NCI-H2107 (cell line): Measurements from ENCODE around the gene CALR.
"Not testable (repeated sequence)": the region's sequence is repeated elsewhere in the genome, so short reads cannot be mapped to it uniquely, and the experiment has no call there.

Source experiments
- DNase-seq: peaks from one replicate; lab custom pipeline; 2025; lab: John Stamatoyannopoulos, UW

CALR gene

DNA sequence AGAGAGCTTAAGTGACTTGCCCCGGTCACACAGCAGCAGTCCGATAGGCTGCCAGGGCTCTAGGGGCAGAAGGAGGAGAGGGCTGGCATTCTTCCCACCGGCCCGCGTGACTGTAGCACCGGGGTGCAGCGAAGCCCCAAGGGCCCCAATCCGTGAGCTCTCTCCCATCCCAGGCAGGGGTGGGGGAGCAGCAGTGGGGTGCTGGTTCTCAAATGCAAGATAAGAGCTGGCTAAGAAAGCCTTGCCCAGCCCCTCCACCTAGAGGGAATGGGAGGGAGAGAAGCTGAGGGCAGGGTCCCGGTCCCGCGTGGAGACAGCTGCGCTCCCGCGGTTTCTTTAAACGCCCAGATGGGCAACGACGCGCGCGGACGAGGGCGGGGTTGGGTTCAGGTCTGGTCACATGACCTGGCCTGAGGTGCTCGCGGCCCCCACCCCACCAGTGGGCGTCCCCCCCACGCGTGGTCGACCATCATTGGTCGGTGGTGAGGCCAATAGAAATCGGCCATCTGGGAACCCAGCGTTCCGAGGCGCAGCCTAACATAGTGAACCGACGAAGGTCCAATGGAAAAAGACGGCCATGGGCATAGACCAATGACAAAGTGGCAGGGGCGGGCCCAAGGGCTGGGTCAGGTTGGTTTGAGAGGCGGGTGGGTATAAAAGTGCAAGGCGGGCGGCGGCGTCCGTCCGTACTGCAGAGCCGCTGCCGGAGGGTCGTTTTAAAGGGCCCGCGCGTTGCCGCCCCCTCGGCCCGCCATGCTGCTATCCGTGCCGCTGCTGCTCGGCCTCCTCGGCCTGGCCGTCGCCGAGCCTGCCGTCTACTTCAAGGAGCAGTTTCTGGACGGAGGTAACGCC, at the start of gene CALR:
CALR (plus strand) TSS at position 683 of the 852 bp plus-strand sequence; CDS start at position 754, 71 bp downstream.
- peak; percentile 98 for DNase-seq

DNA sequence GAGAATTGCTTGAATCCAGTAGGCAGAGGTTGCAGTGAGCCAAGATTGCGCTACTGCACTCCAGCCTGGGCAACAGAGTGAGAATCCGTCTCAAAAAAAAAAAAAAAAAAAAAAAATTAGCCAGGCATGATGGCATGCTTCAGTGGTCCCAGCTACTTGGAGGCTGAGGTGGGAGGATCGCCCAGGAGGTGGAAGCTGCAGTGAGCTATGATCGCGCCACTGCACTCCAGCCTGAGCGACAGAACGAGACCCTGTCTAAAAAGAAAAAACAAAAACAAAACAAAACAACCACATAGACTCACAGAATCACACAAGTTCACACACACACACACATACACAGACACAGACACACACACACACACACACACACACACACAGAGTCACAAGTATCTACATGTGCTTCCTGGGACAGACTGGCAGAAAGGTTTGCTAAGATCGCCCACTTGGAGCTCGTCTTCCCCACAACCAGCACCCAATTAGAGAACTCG, 48.1 kb upstream of the CALR start:
- not testable (repeated sequence) for DNase-seq

DNA sequence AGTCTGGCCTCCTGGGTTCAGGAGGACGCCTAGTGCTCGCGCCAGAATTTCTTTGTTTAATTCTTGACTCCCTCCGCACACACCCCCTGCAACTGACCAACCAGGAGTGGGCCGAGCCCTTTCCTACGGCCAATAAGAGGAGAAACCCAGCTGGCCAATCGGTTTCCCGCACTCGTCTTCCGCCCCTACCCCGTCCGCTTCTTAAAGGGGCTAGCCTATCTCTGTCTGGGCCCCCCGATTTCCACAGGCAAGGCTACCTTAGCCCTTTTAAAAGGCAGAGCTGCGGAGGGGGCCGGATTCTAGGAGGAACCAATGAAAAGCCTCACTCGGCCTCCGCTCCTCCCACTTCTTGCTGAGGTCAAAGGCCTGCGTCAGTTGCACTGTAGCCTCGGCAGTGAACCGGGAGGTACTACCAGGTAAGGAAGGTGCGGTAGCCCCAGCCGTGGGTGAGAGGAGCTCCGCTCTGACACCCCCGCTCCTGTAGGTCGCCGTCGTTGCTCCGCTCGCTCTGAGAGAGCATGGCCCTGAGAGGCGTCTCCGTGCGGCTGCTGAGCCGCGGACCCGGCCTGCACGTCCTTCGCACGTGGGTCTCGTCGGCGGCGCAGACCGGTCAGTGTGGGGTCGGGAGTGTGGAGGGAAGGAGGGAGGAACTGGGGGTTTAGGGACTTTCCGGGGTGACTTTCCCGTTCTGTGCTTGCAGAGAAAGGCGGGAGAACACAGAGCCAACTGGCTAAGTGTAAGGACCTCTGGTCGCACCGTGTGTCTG, 47.4 kb upstream of the CALR start, which contains the start of gene GCDH:
GCDH (plus strand) TSS at position 374 of the 766 bp plus-strand sequence; CDS start at position 519, 145 bp downstream.
- peak; percentile 97 for DNase-seq

DNA sequence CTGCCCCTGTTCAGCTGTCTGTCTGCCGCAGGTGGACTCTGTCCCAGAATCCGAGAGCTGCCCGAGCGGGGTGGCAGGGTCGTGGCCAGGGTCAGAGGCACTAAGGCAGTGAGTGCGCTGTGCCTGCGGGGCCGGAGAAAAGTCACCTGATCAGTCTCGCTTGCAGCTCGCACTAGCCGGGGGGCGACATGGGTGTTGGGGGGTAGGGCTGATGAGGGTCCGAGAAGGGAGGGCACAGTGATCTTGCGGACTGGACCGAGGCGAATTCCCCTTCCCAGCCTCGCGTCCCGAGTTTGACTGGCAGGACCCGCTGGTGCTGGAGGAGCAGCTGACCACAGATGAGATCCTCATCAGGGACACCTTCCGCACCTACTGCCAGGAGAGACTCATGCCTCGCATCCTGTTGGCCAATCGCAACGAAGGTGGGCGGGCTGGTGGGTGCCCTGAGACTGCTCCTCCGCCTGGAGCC, 46.8 kb upstream of the CALR start:
- DNase-seq = no peak

- DNase-seq = no peak
These were observed 44.8 kb upstream of the CALR start for GRCh38 chr19:12893582-12893981.

DNA sequence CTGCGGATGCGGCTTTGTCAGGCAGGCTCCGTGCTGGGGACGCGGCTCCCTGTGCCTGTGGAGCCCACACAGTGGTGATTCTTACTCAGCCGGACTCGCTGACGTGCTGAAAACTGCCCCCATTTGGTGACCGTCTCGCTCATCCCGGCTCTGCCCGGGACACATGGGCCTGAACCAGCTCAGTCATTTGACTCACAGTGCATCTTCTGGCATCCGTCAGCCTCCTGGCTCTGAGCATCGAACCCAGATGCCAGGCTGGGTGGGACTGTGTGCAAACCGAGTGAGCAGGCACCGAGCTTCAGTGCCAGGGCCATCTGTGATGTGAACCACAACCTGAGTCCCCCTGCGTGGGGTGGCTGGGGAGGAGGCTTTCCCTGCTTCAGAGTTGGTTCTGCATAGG, 41.9 kb upstream of the CALR start:
- DNase-seq = no peak

DNA sequence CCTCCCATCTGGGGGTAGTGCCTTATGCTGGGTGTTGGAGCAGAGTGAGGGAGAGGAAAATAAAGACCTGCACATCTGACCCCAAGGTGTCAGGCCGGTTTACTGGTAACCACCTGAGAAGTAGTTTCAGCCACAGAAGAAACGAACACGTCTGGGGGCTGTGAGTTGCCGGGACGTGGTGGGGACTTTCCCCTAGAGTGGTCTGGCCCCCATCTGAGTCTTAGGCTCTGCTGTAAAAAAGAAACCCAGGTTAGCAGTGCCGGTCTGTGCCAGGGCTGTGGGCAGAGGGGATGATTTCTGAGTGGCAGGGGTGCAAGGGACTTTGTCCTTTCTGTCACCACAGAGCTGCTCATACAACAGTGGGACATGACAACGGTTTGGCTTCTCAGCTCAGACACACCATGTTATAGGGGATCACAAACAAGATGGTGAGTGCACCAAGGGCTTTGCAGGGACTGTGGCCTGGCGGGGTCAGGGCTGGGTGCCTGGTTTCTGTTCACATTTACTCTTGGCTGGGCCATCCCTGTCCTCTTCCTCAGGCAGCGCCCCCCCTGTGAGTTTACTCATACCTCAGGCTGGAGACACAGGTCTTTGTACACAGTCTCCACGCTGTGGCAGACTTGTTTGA, 38.4 kb upstream of the CALR start:
- no peak for DNase-seq

DNA sequence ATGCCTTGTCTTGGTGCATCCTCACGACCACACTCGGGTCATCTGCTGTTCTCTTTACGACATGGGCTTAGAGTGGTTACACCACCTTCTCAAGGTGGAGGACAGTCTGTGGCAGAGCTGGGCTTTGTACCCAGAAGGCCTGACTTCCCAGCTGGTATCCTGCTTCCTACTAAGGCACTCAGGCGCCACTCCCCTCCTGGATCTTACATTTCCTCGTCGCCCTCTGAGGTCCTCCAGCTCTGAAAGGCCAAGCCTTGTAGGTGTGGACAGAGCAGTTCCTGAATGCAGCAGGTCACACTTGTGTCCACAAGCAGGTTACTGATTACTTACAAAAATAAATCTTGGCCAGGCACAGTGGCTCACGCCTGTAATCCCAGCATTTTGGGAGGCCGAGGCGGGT, 31.2 kb upstream of the CALR start:
- DNase-seq = no peak

- DNase-seq = peak; percentile 82
These were observed 25.8 kb upstream of the CALR start for GRCh38 chr19:12912571-12912970.

GRCh38 chr19:12913011-12913561, 25.3 kb upstream of the CALR start:
- DNase-seq = peak; percentile 93

- DNase-seq = no peak
These were observed 24.3 kb upstream of the CALR start for GRCh38 chr19:12913851-12914690.

DNA sequence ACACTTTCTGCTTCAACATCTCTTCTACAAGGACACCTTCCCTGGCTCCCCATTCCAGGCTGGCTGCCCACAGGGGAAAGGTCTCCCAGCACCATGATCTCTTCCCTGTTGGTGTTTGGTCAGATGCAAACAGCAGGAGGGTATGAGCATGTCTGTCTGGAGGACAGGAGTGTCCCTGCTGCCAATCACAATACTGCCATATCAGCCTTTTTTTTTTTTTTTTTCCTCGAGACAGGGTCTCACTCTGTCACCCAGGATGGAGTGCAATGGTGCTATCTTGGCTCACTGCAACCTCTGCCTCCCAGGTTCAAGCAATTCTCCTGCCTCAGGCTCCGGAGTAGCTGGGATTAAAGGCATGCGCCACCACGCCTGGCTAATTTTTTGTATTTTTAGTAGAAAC, 22.5 kb upstream of the CALR start:
- DNase-seq = not testable (repeated sequence)

- no peak for DNase-seq
These were observed 20.2 kb upstream of the CALR start for GRCh38 chr19:12918253-12918652.

DNA sequence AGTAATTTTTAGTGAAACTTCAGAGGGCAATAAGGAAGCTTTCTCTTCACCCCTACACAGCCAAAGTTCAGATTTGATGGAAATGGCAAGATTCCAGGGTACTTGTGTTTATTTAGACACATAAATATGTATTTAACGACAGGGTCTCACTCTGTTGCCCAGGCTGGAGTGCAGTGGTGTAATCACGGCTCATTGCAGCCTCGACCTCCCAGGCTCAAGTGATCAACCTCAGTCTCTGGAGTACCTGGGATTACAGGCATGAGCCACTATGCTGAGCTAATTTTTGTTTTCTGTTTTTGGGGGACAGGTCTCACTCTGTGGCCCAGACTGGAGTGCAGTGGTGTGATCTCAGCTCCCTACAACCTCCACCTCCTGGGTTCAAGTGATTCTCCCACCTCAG, 17.4 kb upstream of the CALR start:
- DNase-seq = no peak

DNA sequence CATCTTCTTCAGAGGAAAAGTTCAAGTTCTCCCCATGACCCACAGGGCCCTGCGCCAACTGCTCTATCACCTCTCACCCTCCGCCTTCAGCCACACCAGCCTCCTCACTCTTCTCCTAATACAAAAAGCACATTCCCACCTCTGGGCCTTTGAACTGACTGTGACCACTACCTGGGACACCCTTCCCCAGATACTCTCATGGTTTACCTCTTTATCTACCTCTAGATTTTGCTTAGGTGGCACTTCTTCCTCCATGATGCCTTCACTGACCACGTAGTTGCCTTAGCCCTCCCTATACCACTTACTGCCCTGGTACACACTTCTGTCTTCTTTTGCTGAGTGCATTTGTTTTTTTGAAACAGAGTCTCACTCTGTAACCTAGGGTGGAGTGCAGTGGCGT, 15.4 kb upstream of the CALR start:
- no peak for DNase-seq

GRCh38 chr19:12924621-12925310, 13.6 kb upstream of the CALR start:
- DNase-seq = no peak

DNA sequence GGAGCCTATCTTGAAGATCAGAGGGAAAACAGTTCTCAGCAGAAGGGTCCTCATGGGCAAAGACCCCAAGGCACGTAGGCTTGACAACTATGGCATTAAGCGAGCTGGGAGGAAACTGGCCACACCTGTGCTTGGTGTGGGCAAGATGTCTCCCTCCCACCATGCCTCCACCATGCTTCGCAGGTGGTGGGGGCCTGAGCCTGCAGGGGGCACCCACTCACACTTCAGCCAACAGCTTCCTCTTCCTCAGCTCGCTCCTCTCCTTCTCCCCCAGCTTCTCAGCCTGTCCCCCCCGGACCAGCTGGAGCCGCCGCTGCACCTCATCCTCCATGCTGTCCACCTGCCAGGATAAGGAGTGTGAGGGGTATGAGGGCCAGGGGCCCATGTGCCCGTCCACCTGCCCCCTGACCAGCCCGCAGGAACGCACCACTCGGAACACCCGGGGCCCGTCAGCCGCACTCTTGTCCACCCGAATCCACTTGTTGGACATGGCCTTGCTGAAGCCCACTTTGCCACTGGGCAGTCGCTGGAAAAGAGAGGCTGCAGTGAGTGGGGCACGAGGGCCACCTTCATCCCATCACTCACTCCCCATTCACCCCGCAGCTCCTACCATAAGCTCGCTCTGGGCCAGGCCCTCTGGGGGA, 8.3 kb upstream of the CALR start:
- no peak for DNase-seq

GRCh38 chr19:12932392-12933286, 5.8 kb upstream of the CALR start:
- DNase-seq = no peak
